CD4-positive, alpha-beta T cell (primary cell): ENCODE data around the gene CSTF1. TPM values are rescaled to one million over a fixed set of nuclear protein-coding genes. Genes with fewer than 3 reads are reported as not detected.
A peak's percentile ranks its signal among the peaks of the same experiment; 100 is the strongest.

ENCODE experiments used
- ATAC-seq: fragments of 200-7000 bp; cut with Tn5 transposase; one replicate; pipeline ENCODE4 v1.10.0; 2022; ENCODE audit warnings: mild to moderate bottlenecking; ENCODE audit not compliant: poor library complexity
- CTCF ChIA-PET: fragments of 350-600 bp; sonication (Branson Sonifier 250); formaldehyde crosslinking; loops from one replicate; lab custom pipeline; 2021; ENCODE audit warnings: antibody characterized with exemption, inconsistent platforms; lab: Charles Lee
- POLR2A ChIA-PET: fragments of 350-600 bp; sonication (Branson Sonifier 250); formaldehyde crosslinking; loops from one replicate; lab custom pipeline; 2021; ENCODE audit warnings: antibody characterized with exemption, inconsistent platforms; lab: Charles Lee
- DNase-seq, 14 experiments: peaks; one replicate each; pipeline ENCODE4 v3.0.0-alpha.2; 2013 to 2020; ENCODE audit warnings: mixed read lengths in 2 of 14
- H3K27ac ChIP-seq, 2 donors: one replicate each; pipeline versions ENCODE4 v1.5.1 to v1.7.0; 2013; ENCODE audit warnings: low read length in 2 of 2, low read depth in 1 of 2, mild to moderate bottlenecking in 1 of 2
- H3K27me3 ChIP-seq, 2 experiments: 1 replicate in 1 of 2; 2 replicates in 1 of 2; pipeline versions ENCODE4 v1.6.1 to v1.7.0; 2013; ENCODE audit warnings: low read length in 2 of 2, control low read depth in 1 of 2, mild to moderate bottlenecking in 1 of 2, moderate library complexity in 1 of 2; ENCODE audit not compliant: insufficient read depth in 2 of 2, control insufficient read depth in 1 of 2
- H3K36me3 ChIP-seq: one replicate; pipeline ENCODE4 v1.6.1; 2013; ENCODE audit warnings: low read length, control low read depth; ENCODE audit not compliant: insufficient read depth
- H3K4me1 ChIP-seq: one replicate; pipeline ENCODE4 v1.6.1; 2013; ENCODE audit warnings: low read length, control low read depth; ENCODE audit not compliant: insufficient read depth
- H3K4me3 ChIP-seq: one replicate; pipeline ENCODE4 v1.5.1; 2013; ENCODE audit warnings: mild to moderate bottlenecking, low read length, moderate library complexity
- H3K9me3 ChIP-seq, 2 experiments: 1 replicate in 1 of 2; 2 replicates in 1 of 2; pipeline versions ENCODE4 v1.6.1 to v1.7.0; 2013; ENCODE audit warnings: low read length in 2 of 2, mild to moderate bottlenecking in 2 of 2, control low read depth in 1 of 2, moderate library complexity in 1 of 2; ENCODE audit not compliant: control insufficient read depth in 1 of 2, insufficient read depth in 1 of 2
- H3K27ac Mint-ChIP-seq: one replicate; pipeline ENCODE4 v1.8.0; 2020; ENCODE audit warnings: mixed read lengths
- H3K27me3 Mint-ChIP-seq: one replicate; pipeline ENCODE4 v1.8.0; 2021; ENCODE audit warnings: mixed read lengths
- H3K36me3 Mint-ChIP-seq: one replicate; pipeline ENCODE4 v1.8.0; 2021; ENCODE audit warnings: low read depth, mixed read lengths
- H3K4me1 Mint-ChIP-seq: one replicate; pipeline ENCODE4 v1.8.0; 2021; ENCODE audit warnings: low read depth, mixed read lengths
- H3K4me3 Mint-ChIP-seq: one replicate; pipeline ENCODE4 v1.8.0; 2020; ENCODE audit warnings: mild to moderate bottlenecking, mixed read lengths
- H3K9me3 Mint-ChIP-seq: one replicate; pipeline ENCODE4 v1.8.0; 2020; ENCODE audit warnings: mixed read lengths
- intact Hi-C, 2 experiments: fragments of 100-400 bp; cut with DNase I in 1 of 2; cut with micrococcal nuclease in 1 of 2; formaldehyde crosslinking; loops; one replicate each; pipeline versions ENCODE4 v1.15.1 to v1.9.0; 2023 to 2025; cut with DNase I, micrococcal nuclease
- total RNA-seq, 174 experiments: library from RNA in 2 of 174; stranded (reverse) in 2 of 174; gene quantifications; one replicate each; pipeline ENCODE4 v1.2.3 and lab custom pipeline; 2021 to 2026
- TF ChIP-seq, protein P1 (sequence below): fragments of 200-600 bp; IDR thresholded peaks from one replicate; pipeline ENCODE4 v1.8.0; 2022; ENCODE audit warnings: antibody characterized with exemption, mild to moderate bottlenecking

Gene CSTF1
- total RNA-seq, 2 experiments from 2014 or later, result 20.7 to 21.8 TPM

DNA sequence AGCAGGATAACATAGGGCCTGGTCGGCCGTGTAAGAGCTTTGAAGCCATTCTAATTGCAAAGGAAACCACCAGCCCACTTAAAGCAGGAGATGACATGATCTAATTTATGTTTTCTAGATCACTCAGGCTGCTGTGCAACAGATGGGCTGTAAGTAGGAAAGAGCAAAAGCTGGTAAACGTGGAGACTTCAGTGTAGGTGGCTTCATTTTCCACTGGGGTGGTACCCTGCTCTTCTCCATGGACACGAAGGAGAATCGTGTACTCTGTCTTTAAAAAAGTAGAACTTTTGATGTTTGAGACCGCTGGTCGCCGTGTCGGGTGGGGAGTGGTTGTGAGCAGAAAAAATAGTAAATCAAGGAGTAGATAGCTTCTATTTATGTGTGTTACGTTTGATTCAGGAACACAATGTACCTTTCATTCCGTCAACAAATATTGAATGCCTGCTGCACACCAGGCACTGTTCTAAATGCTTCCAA is 26.0 kb downstream of the CSTF1 start:
- Histone ChIP-seq H3K27me3 (no peaks in the 10 kb centered on the region), H3K36me3 (no peaks in the 10 kb centered on the region), H3K4me1 (peaks cover 83% of the 10 kb centered on the region), H3K27ac (peak overlapping the region; percentile 66 to 74), H3K4me3 (peak overlapping the region; percentile 13), H3K9me3 (no peaks in the 10 kb centered on the region)
- peak; percentile 52 for ATAC-seq
- no peaks in the 10 kb centered on the region for H3K27me3 Mint-ChIP-seq
- H3K4me3 Mint-ChIP-seq, result peak overlapping the region; percentile 83
- CTCF ChIA-PET, result no interaction called here
- TF ChIP-seq, protein P1, sequence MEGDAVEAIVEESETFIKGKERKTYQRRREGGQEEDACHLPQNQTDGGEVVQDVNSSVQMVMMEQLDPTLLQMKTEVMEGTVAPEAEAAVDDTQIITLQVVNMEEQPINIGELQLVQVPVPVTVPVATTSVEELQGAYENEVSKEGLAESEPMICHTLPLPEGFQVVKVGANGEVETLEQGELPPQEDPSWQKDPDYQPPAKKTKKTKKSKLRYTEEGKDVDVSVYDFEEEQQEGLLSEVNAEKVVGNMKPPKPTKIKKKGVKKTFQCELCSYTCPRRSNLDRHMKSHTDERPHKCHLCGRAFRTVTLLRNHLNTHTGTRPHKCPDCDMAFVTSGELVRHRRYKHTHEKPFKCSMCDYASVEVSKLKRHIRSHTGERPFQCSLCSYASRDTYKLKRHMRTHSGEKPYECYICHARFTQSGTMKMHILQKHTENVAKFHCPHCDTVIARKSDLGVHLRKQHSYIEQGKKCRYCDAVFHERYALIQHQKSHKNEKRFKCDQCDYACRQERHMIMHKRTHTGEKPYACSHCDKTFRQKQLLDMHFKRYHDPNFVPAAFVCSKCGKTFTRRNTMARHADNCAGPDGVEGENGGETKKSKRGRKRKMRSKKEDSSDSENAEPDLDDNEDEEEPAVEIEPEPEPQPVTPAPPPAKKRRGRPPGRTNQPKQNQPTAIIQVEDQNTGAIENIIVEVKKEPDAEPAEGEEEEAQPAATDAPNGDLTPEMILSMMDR, result no peak
- intact Hi-C loops, result loop anchor here in 1 of 2 experiments (1.0 kb wide), 1 partner anchor 18 kb away; no protein-coding TSS in a partner anchor
- DNase-seq, result peak in 5 of 14 experiments; percentile 8 to 66 (median 60)
- H3K27ac Mint-ChIP-seq, result peak overlapping the region; percentile 91
- POLR2A ChIA-PET, result interaction anchor here (0.8 to 2.2 kb wide), 14 partner anchors 10 to 980 kb away, joined by 3 to 9 read pairs (median 6); partner anchors contain the start of genes AURKA, CSTF1, FAM210B and RTF2
- peaks cover 87% of the 10 kb centered on the region for H3K4me1 Mint-ChIP-seq
- H3K9me3 Mint-ChIP-seq, result no peaks in the 10 kb centered on the region
- peaks cover 29% of the 10 kb centered on the region for H3K36me3 Mint-ChIP-seq

GRCh38 chr20:56420028-56420427 is 27.6 kb downstream of the CSTF1 start:
- H3K9me3 Mint-ChIP-seq, result no peaks in the 10 kb centered on the region
- intact Hi-C loops, result no loop called here
- H3K4me3 ChIP-seq, result no peak overlapping the region
- peaks cover 72% of the 10 kb centered on the region for H3K4me1 Mint-ChIP-seq
- ATAC-seq, result no peak
- H3K36me3 Mint-ChIP-seq, result peaks cover 22% of the 10 kb centered on the region
- no peaks in the 10 kb centered on the region for H3K9me3 ChIP-seq
- H3K27me3 ChIP-seq, result no peaks in the 10 kb centered on the region
- peak overlapping the region; percentile 91 for H3K27ac Mint-ChIP-seq
- no peak overlapping the region for H3K4me3 Mint-ChIP-seq
- peaks cover 74% of the 10 kb centered on the region for H3K4me1 ChIP-seq
- POLR2A ChIA-PET, result interaction anchor here (1.2 to 4.0 kb wide), 5 partner anchors 8 to 64 kb away, joined by 3 to 43 read pairs (median 5); partner anchors contain the start of genes AURKA and CASS4
- no peaks in the 10 kb centered on the region for H3K27me3 Mint-ChIP-seq
- no peak for DNase-seq
- TF ChIP-seq, protein P1, result no peak
- H3K27ac ChIP-seq, result peak overlapping the region; percentile 48 to 60
- no peaks in the 10 kb centered on the region for H3K36me3 ChIP-seq
- CTCF ChIA-PET, result interaction anchor here (2.0 kb wide), 1 partner anchor 14 kb away, joined by 4 read pairs; no protein-coding TSS in a partner anchor

DNA sequence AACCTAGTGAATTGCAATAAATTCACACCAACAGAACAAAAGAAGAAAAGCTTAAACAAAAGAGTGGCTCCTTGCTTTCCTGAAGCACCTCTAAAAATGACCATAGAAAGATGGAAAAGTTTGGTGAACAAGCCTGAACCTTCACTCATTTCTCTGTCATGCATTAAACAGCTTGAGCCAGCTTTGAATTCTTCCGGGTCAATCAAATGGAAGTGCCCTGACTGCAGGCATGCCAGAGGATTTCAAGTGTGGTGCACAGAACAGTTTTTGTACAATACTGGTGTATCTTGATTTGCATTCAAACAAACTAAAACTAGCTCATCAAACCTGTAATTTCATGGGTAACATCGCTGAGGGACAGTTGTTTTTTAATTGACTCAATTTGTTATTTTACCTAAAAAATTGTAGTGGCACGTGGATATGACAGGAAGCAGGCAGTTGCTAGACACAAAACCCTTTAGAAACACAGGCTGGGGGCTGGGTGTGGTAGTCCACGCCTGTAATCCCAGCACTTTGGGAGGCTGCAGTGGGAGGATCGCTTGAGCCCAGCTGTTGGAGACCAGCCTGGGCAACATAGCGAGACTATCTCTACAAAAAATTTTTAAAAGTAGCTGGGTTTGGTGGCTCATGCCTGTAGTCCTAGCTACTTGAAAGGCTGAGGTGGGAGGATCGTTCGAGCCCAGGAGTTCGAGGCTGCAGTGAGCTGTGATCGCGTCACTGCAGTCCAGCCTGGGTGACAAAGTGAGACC is 28.7 kb downstream of the CSTF1 start:
- no peaks in the 10 kb centered on the region for H3K9me3 ChIP-seq
- H3K27ac ChIP-seq, result peak overlapping the region in 1 of 2 donors; percentile 18
- no peak for DNase-seq
- ChIA-PET POLR2A (interaction anchor here (0.6 to 4.0 kb wide), 8 partner anchors 9 to 62 kb away, joined by 3 to 43 read pairs (median 5); partner anchors contain the start of genes CASS4, FAM210B and RTF2), CTCF (interaction anchor here (2.0 kb wide), 1 partner anchor 15 kb away, joined by 4 read pairs; no protein-coding TSS in a partner anchor)
- Mint-ChIP-seq H3K36me3 (peaks cover 21% of the 10 kb centered on the region), H3K27ac (peak overlapping the region; percentile 91), H3K9me3 (no peaks in the 10 kb centered on the region), H3K27me3 (no peaks in the 10 kb centered on the region), H3K4me1 (peaks cover 71% of the 10 kb centered on the region), H3K4me3 (peak overlapping the region; percentile 67)
- no peak for ATAC-seq
- TF ChIP-seq, protein P1, result no peak
- no peak overlapping the region for H3K4me3 ChIP-seq
- peaks cover 66% of the 10 kb centered on the region for H3K4me1 ChIP-seq
- intact Hi-C loops, result no loop called here
- no peaks in the 10 kb centered on the region for H3K27me3 ChIP-seq
- no peaks in the 10 kb centered on the region for H3K36me3 ChIP-seq
